Astrocyte of the spinal cord (primary cell): ENCODE measurements around the gene TULP4.

ENCODE experiments used
- DNase-seq: peaks from one replicate; pipeline ENCODE4 v3.0.0; 2011; ENCODE audit warnings: low read depth, low spot score
- H3K4me3 ChIP-seq: 2 replicates; pipeline ENCODE4 v1.5.1; 2011; ENCODE audit warnings: low read depth, mild to moderate bottlenecking, low read length, moderate library complexity
- in situ Hi-C: cut with HindIII; loops from 2 replicates; pipeline ENCODE4 v1.10.0; 2017; ENCODE audit warnings: low sequenced_read_pairs
- TF ChIP-seq, protein P1 (sequence below): IDR thresholded peaks from 2 replicates; pipeline ENCODE4 v1.5.1; 2012; ENCODE audit warnings: low read depth, mild to moderate bottlenecking, low read length, inconsistent platforms

The TULP4 gene

DNA sequence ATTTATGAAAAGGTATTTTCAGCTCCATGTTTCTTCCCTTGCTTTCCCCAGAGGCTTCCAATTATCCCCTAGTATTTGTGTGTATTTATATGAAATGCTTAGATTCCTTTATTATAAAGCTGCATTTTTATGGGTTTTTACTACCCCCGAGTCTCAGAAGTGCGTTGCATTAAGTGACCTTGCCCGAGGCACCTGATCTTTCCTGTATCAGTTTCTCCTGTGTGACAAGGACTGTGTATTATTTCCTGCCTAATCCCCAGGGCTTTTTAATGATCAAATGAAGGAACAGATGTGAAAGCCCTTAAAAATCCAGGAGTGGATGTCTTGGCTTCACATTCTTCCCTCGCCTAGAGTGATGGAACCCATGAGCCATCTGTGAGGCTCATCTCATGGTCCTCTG, 118.8 kb downstream of the TULP4 start:
- DNase-seq: no peak
- TF ChIP-seq, protein P1, sequence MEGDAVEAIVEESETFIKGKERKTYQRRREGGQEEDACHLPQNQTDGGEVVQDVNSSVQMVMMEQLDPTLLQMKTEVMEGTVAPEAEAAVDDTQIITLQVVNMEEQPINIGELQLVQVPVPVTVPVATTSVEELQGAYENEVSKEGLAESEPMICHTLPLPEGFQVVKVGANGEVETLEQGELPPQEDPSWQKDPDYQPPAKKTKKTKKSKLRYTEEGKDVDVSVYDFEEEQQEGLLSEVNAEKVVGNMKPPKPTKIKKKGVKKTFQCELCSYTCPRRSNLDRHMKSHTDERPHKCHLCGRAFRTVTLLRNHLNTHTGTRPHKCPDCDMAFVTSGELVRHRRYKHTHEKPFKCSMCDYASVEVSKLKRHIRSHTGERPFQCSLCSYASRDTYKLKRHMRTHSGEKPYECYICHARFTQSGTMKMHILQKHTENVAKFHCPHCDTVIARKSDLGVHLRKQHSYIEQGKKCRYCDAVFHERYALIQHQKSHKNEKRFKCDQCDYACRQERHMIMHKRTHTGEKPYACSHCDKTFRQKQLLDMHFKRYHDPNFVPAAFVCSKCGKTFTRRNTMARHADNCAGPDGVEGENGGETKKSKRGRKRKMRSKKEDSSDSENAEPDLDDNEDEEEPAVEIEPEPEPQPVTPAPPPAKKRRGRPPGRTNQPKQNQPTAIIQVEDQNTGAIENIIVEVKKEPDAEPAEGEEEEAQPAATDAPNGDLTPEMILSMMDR: no peak
- H3K4me3 ChIP-seq: no peak overlapping the region
- in situ Hi-C loops: no loop called here

DNA sequence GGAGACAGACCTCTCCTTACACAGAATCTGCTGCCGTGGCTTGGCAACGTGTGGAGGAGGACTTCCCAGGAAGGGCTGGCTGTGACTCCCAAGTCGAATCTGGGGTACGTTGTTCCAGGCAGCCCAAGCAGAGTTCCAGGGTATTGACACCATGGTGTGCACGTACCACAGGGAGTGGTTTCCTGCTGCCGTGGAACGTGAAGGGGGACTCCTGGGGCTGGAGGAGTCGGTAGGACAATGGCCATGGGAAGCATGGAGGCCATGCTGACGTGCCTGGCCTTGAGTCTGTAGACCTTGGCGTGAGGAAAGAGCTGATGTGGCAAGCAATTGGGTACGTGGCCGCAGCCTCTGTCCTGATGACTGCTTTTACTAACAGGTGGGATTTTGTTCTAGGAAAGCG, 119.3 kb downstream of the TULP4 start:
- TF ChIP-seq, protein P1: no peak
- no peak for DNase-seq
- in situ Hi-C loops: no loop called here

DNA sequence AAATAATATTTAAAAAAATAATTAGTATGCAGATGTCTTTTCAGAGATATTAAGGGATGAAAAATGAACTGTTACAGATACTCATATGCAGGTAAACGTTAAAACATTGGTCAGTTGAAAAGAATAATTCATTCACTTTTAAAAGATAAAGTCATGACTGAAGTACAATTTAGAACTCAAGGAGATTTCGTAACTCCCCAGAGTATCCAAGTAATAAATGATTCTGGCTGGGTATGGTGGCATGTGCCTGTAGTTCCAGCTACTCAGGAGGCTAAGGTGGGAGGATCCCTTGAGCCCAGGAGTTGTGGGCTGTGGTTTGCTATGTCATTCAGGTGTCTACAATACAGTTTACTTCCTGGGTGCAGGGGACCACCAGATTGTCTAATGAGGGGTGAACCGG, 125.3 kb downstream of the TULP4 start:
- TF ChIP-seq, protein P1: no peak
- H3K4me3 ChIP-seq: no peak overlapping the region
- no peak for DNase-seq
- in situ Hi-C loops: no loop called here

More for the DNA sequence above, 119.3 kb downstream of the TULP4 start:
- no peak overlapping the region for H3K4me3 ChIP-seq

DNA sequence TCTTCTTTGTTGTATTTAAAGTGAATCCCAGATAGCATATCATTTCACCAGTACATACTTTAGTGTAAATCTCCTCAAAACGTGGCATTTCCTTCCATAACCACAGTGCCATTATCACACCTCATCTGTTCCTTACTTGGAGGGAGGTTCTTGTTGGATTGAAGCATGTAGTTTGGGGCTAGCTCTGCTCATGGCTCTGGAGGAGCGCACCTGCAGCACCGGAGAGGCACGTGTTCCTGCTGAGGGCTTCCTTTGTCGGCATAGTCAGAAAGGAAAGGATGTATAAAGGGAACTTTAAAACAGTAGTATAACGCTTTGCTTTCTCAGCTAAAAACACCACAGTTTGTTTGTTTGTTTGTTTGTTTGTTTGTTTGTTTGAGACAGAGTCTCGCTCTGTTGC, 126.0 kb downstream of the TULP4 start:
- no peak overlapping the region for H3K4me3 ChIP-seq
- in situ Hi-C loops: no loop called here
- no peak for DNase-seq
- TF ChIP-seq, protein P1: no peak

DNA sequence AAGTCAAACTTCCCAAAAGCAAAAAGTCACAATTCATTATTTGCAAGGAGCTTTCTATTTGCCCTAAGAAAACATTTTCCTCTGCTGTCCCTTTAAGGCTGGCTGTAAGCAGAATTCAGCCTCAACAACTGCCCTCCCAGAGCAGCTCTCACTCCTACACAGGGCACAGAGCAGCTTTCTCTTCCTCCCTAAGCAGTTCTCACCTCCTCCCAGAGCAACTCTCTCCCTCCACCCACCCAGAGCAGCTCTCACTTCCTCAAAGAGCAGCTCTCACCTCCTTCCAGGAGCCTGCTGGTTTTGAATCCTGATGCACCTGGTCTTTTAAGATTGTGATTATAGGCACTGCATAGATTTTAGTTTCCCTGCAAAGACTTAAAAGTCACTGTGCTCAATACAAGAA, 127.0 kb downstream of the TULP4 start:
- no peak overlapping the region for H3K4me3 ChIP-seq
- in situ Hi-C loops: no loop called here
- no peak for DNase-seq
- TF ChIP-seq, protein P1: no peak

DNA sequence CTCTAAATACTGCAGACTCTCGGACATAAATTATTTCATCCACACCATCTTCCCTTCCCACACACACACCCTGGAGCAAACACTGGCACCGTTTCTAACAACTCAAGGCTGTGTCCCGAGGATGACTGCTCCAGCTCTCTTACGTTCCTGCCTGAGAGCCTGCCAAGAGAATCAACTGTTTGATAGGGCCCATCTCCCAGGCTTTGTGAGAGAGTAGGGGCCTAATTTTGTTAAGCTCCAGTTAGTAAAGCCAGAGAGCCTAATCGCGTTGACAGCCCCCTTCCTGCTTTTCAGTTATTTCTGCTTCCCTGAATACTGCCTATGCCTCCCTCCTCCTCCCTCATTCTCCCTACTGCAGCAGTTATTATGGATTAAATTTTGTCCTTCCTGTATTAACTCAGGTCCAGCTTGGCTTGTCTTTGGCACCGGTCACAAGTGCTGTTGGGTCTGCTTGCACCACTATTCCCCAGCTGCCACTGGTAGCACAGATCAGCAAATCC, 129.5 kb downstream of the TULP4 start:
- TF ChIP-seq, protein P1: no peak
- in situ Hi-C loops: no loop called here
- DNase-seq: no peak
- no peak overlapping the region for H3K4me3 ChIP-seq

DNA sequence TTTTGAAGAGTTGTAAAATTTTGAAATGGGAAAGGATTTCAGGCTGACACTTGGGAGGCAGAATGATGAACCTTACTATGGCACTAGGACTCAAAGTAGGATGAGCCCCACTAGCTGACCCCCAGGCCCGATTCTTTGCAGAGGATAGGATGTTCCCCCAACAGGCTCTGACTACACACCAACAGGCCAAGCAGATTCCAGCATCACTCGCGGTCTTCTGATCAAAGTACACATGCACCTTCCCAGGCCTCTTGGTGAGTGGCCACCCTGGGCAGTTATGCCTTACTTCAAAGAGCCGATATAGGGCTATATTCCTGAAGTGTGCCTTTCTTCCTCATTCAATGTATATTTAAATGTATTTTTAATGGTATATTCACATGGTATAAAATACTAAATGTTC, 130.0 kb downstream of the TULP4 start:
- no peak overlapping the region for H3K4me3 ChIP-seq
- in situ Hi-C loops: no loop called here
- DNase-seq: no peak
- TF ChIP-seq, protein P1: no peak
